GM15510 (cell line): ENCODE data around the gene OOSP4B.

Experiments
- POLR2A ChIP-seq: IDR thresholded peaks from 3 replicates; pipeline ENCODE4 v1.6.1; 2011; ENCODE audit warnings: borderline replicate concordance; ENCODE audit not compliant: insufficient read length; ENCODE audit errors: extremely low read depth

The OOSP4B gene

GRCh38 chr11:60016881-60017280 lies at the start of gene OOSP4B:
Gene OOSP4B (plus strand): TSS chr11:60017181.
- TF ChIP-seq POLR2A = no peak

GRCh38 chr11:59967677-59968394 lies 49.1 kb upstream of the OOSP4B start:
- no peak for TF ChIP-seq POLR2A

- no peak for TF ChIP-seq POLR2A
These were observed 48.6 kb upstream of the OOSP4B start for GRCh38 chr11:59968395-59968783.

GRCh38 chr11:59973097-59973496 lies 43.9 kb upstream of the OOSP4B start:
- no peak for TF ChIP-seq POLR2A

- no peak for TF ChIP-seq POLR2A
These were observed 35.7 kb upstream of the OOSP4B start for GRCh38 chr11:59981106-59981770.

GRCh38 chr11:59983212-59983611 lies 33.8 kb upstream of the OOSP4B start:
- no peak for TF ChIP-seq POLR2A

- no peak for TF ChIP-seq POLR2A
These were observed 32.6 kb upstream of the OOSP4B start for GRCh38 chr11:59984368-59984767.

- no peak for TF ChIP-seq POLR2A
These were observed 26.6 kb upstream of the OOSP4B start for GRCh38 chr11:59990421-59990820.

- no peak for TF ChIP-seq POLR2A
These were observed 24.6 kb upstream of the OOSP4B start for GRCh38 chr11:59992425-59992824.

- TF ChIP-seq POLR2A = no peak
These were observed 19.2 kb upstream of the OOSP4B start for GRCh38 chr11:59997800-59998199.

- no peak for TF ChIP-seq POLR2A
These were observed 17.3 kb upstream of the OOSP4B start for GRCh38 chr11:59999691-60000090.

GRCh38 chr11:60003729-60004128 lies 13.3 kb upstream of the OOSP4B start:
- TF ChIP-seq POLR2A = no peak

- TF ChIP-seq POLR2A = no peak
These were observed 11.6 kb upstream of the OOSP4B start for GRCh38 chr11:60005360-60005759.

GRCh38 chr11:60018058-60018457 lies 1.1 kb downstream of the OOSP4B start:
- TF ChIP-seq POLR2A = no peak

GRCh38 chr11:60029015-60029632 lies 12.1 kb downstream of the OOSP4B start:
- no peak for TF ChIP-seq POLR2A

GRCh38 chr11:60040109-60040508 lies 23.1 kb downstream of the OOSP4B start, which contains the start of gene OOSP2:
Gene OOSP2 (plus strand): TSS chr11:60040409. CDS start chr11:60040460, 51 bp downstream.
- TF ChIP-seq POLR2A = no peak

GRCh38 chr11:60056349-60056969 lies 39.5 kb downstream of the OOSP4B start, which contains the start of gene MS4A3:
Gene MS4A3 (plus strand): TSS chr11:60056665. CDS start chr11:60061161, 4,496 bp downstream.
- no peak for TF ChIP-seq POLR2A
